A673 (cell line): ENCODE data around the gene GSTM1. TPM values are rescaled to one million over a fixed set of nuclear protein-coding genes. Genes with fewer than 3 reads are reported as not detected.
"Not testable (repeated sequence)": the region's sequence is repeated elsewhere in the genome, so short reads cannot be mapped to it uniquely, and the experiment has no call there.

Experiments used
- BruUV-seq: library from RNA; stranded (reverse); fragments of 400-500 nt; replicated peaks from 2 replicates; lab custom pipeline; 2021; lab: Mats Ljungman, UMichigan
- CTCF ChIA-PET: fragments of 300-600 bp; sonication (Branson Sonifier 250); formaldehyde crosslinking; loops from one replicate; lab custom pipeline; 2022; ENCODE audit warnings: antibody characterized with exemption; lab: Charles Lee
- POLR2A ChIA-PET: fragments of 300-600 bp; sonication (Branson Sonifier 250); formaldehyde crosslinking; loops from one replicate; lab custom pipeline; 2022; ENCODE audit warnings: antibody characterized with exemption; ENCODE audit not compliant: low non-redundant PET; lab: Charles Lee
- DNase-seq: peaks from one replicate; pipeline ENCODE4 v3.0.0-alpha.2; 2015; ENCODE audit warnings: low spot score
- H3K27ac ChIP-seq: fragments of 200-600 bp; sonication (generic); 2 replicates; pipeline ENCODE4 v1.5.1; 2016; ENCODE audit warnings: mixed run types, low read depth, mild to moderate bottlenecking, mixed read lengths, antibody characterized with exemption, low read length; ENCODE audit not compliant: poor library complexity, severe bottlenecking
- H3K27me3 ChIP-seq: fragments of 200-600 bp; sonication (generic); replicated peaks from 2 replicates; pipeline ENCODE4 v1.6.1; 2017; ENCODE audit warnings: mixed run types, low read depth, mild to moderate bottlenecking, mixed read lengths, antibody characterized with exemption, low read length; ENCODE audit not compliant: insufficient read depth, poor library complexity
- H3K36me3 ChIP-seq: fragments of 200-600 bp; sonication (generic); 2 replicates; pipeline ENCODE4 v1.6.1; 2016; ENCODE audit warnings: mixed run types, mild to moderate bottlenecking, mixed read lengths, antibody characterized with exemption, low read length; ENCODE audit not compliant: insufficient read depth, poor library complexity, severe bottlenecking
- H3K4me1 ChIP-seq: fragments of 200-600 bp; sonication (generic); 2 replicates; pipeline ENCODE4 v1.6.1; 2017; ENCODE audit warnings: mixed run types, mild to moderate bottlenecking, mixed read lengths, antibody characterized with exemption, low read length; ENCODE audit not compliant: insufficient read depth, poor library complexity, severe bottlenecking
- H3K4me3 ChIP-seq: fragments of 200-600 bp; sonication (generic); 2 replicates; pipeline ENCODE4 v1.5.1; 2016; ENCODE audit warnings: low read depth, mixed run types, mild to moderate bottlenecking, mixed read lengths, low read length; ENCODE audit not compliant: poor library complexity, severe bottlenecking
- H3K9me3 ChIP-seq: fragments of 200-600 bp; sonication (generic); 2 replicates; pipeline ENCODE4 v1.6.1; 2016; ENCODE audit warnings: mixed run types, low read depth, mild to moderate bottlenecking, mixed read lengths, antibody characterized with exemption, low read length; ENCODE audit not compliant: poor library complexity, severe bottlenecking
- CTCF ChIP-seq: fragments of 300-800, 200-600 bp; sonication (generic); conservative IDR thresholded peaks from 2 replicates; pipeline ENCODE4 v1.5.1; 2017; ENCODE audit warnings: low read depth, mild to moderate bottlenecking, antibody characterized with exemption, low read length, moderate library complexity, mixed read lengths
- EZH2 ChIP-seq: fragments of 200-600 bp; sonication (generic); IDR thresholded peaks from 2 replicates; pipeline ENCODE4 v1.6.1; 2017; ENCODE audit warnings: borderline replicate concordance, low read depth, mild to moderate bottlenecking, mixed read lengths, antibody characterized with exemption, low read length; ENCODE audit not compliant: poor library complexity, severe bottlenecking
- intact Hi-C: fragments of 100-400 bp; cut with micrococcal nuclease; formaldehyde crosslinking; loops from one replicate; pipeline ENCODE4 v1.10.0; 2022; ENCODE audit not compliant: unreplicated experiment
- total RNA-seq: library from RNA; stranded (reverse); gene quantifications from 2 replicates; pipeline ENCODE4 v1.2.3, GENCODE V29; 2021

The GSTM1 gene
- total RNA-seq, 1 experiment from 2014 or later, result 166 TPM

- CTCF ChIA-PET, result no interaction called here
- POLR2A ChIA-PET, result no interaction called here
- no peaks in the 10 kb centered on the region for H3K36me3 ChIP-seq
- BruUV-seq, result no TSS peak
- no peaks in the 10 kb centered on the region for H3K9me3 ChIP-seq
- no peak for TF ChIP-seq EZH2
- no peak for TF ChIP-seq CTCF
- H3K4me1 ChIP-seq, result no peaks in the 10 kb centered on the region
- H3K27ac ChIP-seq, result no peak overlapping the region
- H3K4me3 ChIP-seq, result no peak overlapping the region
- intact Hi-C loops, result no loop called here
- DNase-seq, result no peak
- H3K27me3 ChIP-seq, result no peaks in the 10 kb centered on the region
These were observed 10.2 kb upstream of the GSTM1 start for GRCh38 chr1:109677459-109677858.

GRCh38 chr1:109678637-109679036, 9.0 kb upstream of the GSTM1 start:
- POLR2A ChIA-PET, result not testable (repeated sequence)

GRCh38 chr1:109684777-109685176, 2.8 kb upstream of the GSTM1 start:
- BruUV-seq, POLR2A ChIA-PET, CTCF ChIA-PET, H3K36me3 ChIP-seq, H3K27me3 ChIP-seq, intact Hi-C loops, DNase-seq, H3K4me3 ChIP-seq, H3K9me3 ChIP-seq, H3K27ac ChIP-seq, H3K4me1 ChIP-seq: not testable (repeated sequence)

More at GRCh38 chr1:109678637-109679036, 9.0 kb upstream of the GSTM1 start:
- H3K4me1 ChIP-seq, CTCF ChIA-PET, H3K4me3 ChIP-seq, intact Hi-C loops, H3K27me3 ChIP-seq, H3K36me3 ChIP-seq, H3K27ac ChIP-seq, H3K9me3 ChIP-seq, DNase-seq, BruUV-seq: not testable (repeated sequence)

GRCh38 chr1:109685399-109685798, 2.2 kb upstream of the GSTM1 start:
- DNase-seq, CTCF ChIA-PET, H3K27ac ChIP-seq, POLR2A ChIA-PET, BruUV-seq, intact Hi-C loops, H3K27me3 ChIP-seq, H3K9me3 ChIP-seq, H3K36me3 ChIP-seq, H3K4me3 ChIP-seq, H3K4me1 ChIP-seq: not testable (repeated sequence)

- BruUV-seq, H3K36me3 ChIP-seq, CTCF ChIA-PET, H3K27ac ChIP-seq, H3K4me1 ChIP-seq, H3K27me3 ChIP-seq, H3K4me3 ChIP-seq, H3K9me3 ChIP-seq, intact Hi-C loops, DNase-seq, POLR2A ChIA-PET: not testable (repeated sequence)
These were observed 1.7 kb upstream of the GSTM1 start for GRCh38 chr1:109685890-109686289.

- DNase-seq, H3K9me3 ChIP-seq, H3K27me3 ChIP-seq, BruUV-seq, intact Hi-C loops, H3K4me1 ChIP-seq: not testable (repeated sequence)
- peaks cover 11% of the 10 kb centered on the region for H3K36me3 ChIP-seq
- peak overlapping the region; percentile 82 for H3K27ac ChIP-seq
- ChIA-PET POLR2A (interaction anchor here (1.3 kb wide), 1 partner anchor 25 kb away, joined by 16 read pairs; the partner anchor contains the start of gene GSTM5), CTCF (interaction anchor here (1.0 to 1.5 kb wide), 4 partner anchors 25 to 298 kb away, joined by 3 to 12 read pairs (median 8); partner anchors contain the start of genes AHCYL1 and GSTM5)
- peak overlapping the region; percentile 64 for H3K4me3 ChIP-seq
These were observed 508 bp upstream of the GSTM1 start for GRCh38 chr1:109687109-109687508.
